Measurements from ENCODE around the gene USP15.
"Not testable (repeated sequence)": the region's sequence is repeated elsewhere in the genome, so short reads cannot be mapped to it uniquely, and the experiment has no call there.

The USP15 gene

GRCh38 chr12:62335057-62335456 lies 74.9 kb downstream of the USP15 start:
- DNase-seq: no peak

GRCh38 chr12:62335796-62336195 lies 75.6 kb downstream of the USP15 start:
- no peak for DNase-seq

GRCh38 chr12:62337643-62338042 lies 77.4 kb downstream of the USP15 start:
- not testable (repeated sequence) for DNase-seq

- not testable (repeated sequence) for DNase-seq
These were observed 82.6 kb downstream of the USP15 start for GRCh38 chr12:62342614-62343303.

GRCh38 chr12:62343304-62344120 lies 83.3 kb downstream of the USP15 start:
- not testable (repeated sequence) for DNase-seq

- not testable (repeated sequence) for DNase-seq
These were observed 84.7 kb downstream of the USP15 start for GRCh38 chr12:62344731-62345556.

- DNase-seq: no peak
These were observed 85.5 kb downstream of the USP15 start for GRCh38 chr12:62345667-62346066.

GRCh38 chr12:62346817-62347216 lies 86.6 kb downstream of the USP15 start:
- DNase-seq: no peak

GRCh38 chr12:62347922-62348650 lies 87.9 kb downstream of the USP15 start:
- no peak for DNase-seq

GRCh38 chr12:62350554-62350953 lies 90.3 kb downstream of the USP15 start:
- no peak for DNase-seq

GRCh38 chr12:62351326-62351725 lies 91.1 kb downstream of the USP15 start:
- no peak for DNase-seq

- DNase-seq: no peak
These were observed 100.8 kb downstream of the USP15 start for GRCh38 chr12:62361048-62361447.

- no peak for DNase-seq
These were observed 103.3 kb downstream of the USP15 start for GRCh38 chr12:62363506-62363905.

GRCh38 chr12:62364697-62365096 lies 104.5 kb downstream of the USP15 start:
- DNase-seq: not testable (repeated sequence)

GRCh38 chr12:62365846-62366245 lies 105.6 kb downstream of the USP15 start:
- not testable (repeated sequence) for DNase-seq

GRCh38 chr12:62368430-62369223 lies 108.4 kb downstream of the USP15 start:
- DNase-seq: not testable (repeated sequence)

- DNase-seq: no peak
These were observed 110.0 kb downstream of the USP15 start for GRCh38 chr12:62370189-62370588.

- no peak for DNase-seq
These were observed 111.5 kb downstream of the USP15 start for GRCh38 chr12:62371661-62372060.

- no peak for DNase-seq
These were observed 111.9 kb downstream of the USP15 start for GRCh38 chr12:62372134-62372533.

GRCh38 chr12:62372825-62373224 lies 112.6 kb downstream of the USP15 start:
- no peak for DNase-seq

- no peak for DNase-seq
These were observed 115.4 kb downstream of the USP15 start for GRCh38 chr12:62375603-62376002.
